Keratinocyte (primary cell): ENCODE measurements around the gene ATP6V0B. TPM values are rescaled to one million over a fixed set of nuclear protein-coding genes. Genes with fewer than 3 reads are reported as not detected.

Experiments used
- DNase-seq: peaks from one replicate; pipeline ENCODE4 v3.0.0-alpha.2; 2011; ENCODE audit warnings: low read depth, missing footprints, low spot score
- FAIRE-seq: peaks from 2 replicates; lab custom pipeline; 2011; peaks lifted over from hg19 to GRCh38; lab: Jason Lieb, UNC
- H2AFZ ChIP-seq: 2 replicates; pipeline ENCODE4 v1.6.0; 2012; ENCODE audit warnings: low read length, control low read depth, inconsistent platforms; ENCODE audit not compliant: control insufficient read depth
- H3K27ac ChIP-seq: 2 replicates; pipeline ENCODE4 v1.5.1; 2011; ENCODE audit warnings: low read length; ENCODE audit not compliant: control insufficient read depth, insufficient read depth
- H3K27me3 ChIP-seq: 3 replicates; pipeline ENCODE4 v1.6.0; 2011; ENCODE audit warnings: low read length; ENCODE audit not compliant: control insufficient read depth, insufficient read depth; ENCODE audit errors: extremely low read depth
- H3K36me3 ChIP-seq, 2 experiments: 2 replicates in 1 of 2; 3 replicates in 1 of 2; pipeline ENCODE4 v1.5.1; 2011; ENCODE audit warnings: low read length in 2 of 2, mild to moderate bottlenecking in 1 of 2; ENCODE audit not compliant: control insufficient read depth in 2 of 2, insufficient read depth in 2 of 2; ENCODE audit errors: extremely low read depth in 1 of 2
- H3K4me1 ChIP-seq: 3 replicates; pipeline ENCODE4 v1.5.1; 2011; ENCODE audit warnings: low read length; ENCODE audit not compliant: control insufficient read depth, insufficient read depth; ENCODE audit errors: extremely low read depth
- H3K4me2 ChIP-seq: 3 replicates; pipeline ENCODE4 v1.6.0; 2011; ENCODE audit warnings: low read depth, low read length; ENCODE audit not compliant: control insufficient read depth, insufficient read depth; ENCODE audit errors: extremely low read depth
- H3K4me3 ChIP-seq, 3 experiments: fragments of 200-600 bp in 1 of 3; sonication (generic) in 1 of 3; 2 replicates in 2 of 3; 3 replicates in 1 of 3; pipeline ENCODE4 v1.5.1; 2011 to 2016; ENCODE audit warnings: low read length in 3 of 3, mild to moderate bottlenecking in 3 of 3, control low read depth in 2 of 3, inconsistent platforms in 1 of 3, low read depth in 1 of 3, mixed read lengths in 1 of 3, mixed run types in 1 of 3, moderate library complexity in 1 of 3; ENCODE audit not compliant: control insufficient read depth in 2 of 3, insufficient read depth in 2 of 3; ENCODE audit errors: extremely low read depth in 1 of 3
- H3K79me2 ChIP-seq: 2 replicates; pipeline ENCODE4 v1.6.0; 2012; ENCODE audit warnings: low read length; ENCODE audit not compliant: control insufficient read depth, insufficient read depth
- H3K9ac ChIP-seq: 3 replicates; pipeline ENCODE4 v1.6.0; 2011; ENCODE audit warnings: low read length; ENCODE audit not compliant: control insufficient read depth, insufficient read depth; ENCODE audit errors: extremely low read depth
- H3K9me1 ChIP-seq: 3 replicates; pipeline ENCODE4 v1.6.0; 2011; ENCODE audit warnings: low read length; ENCODE audit not compliant: control insufficient read depth, insufficient read depth; ENCODE audit errors: extremely low read depth
- H3K9me3 ChIP-seq: 2 replicates; pipeline ENCODE4 v1.5.1; 2012; ENCODE audit warnings: low read depth, low read length; ENCODE audit not compliant: control insufficient read depth
- H4K20me1 ChIP-seq: 3 replicates; pipeline ENCODE4 v1.6.0; 2011; ENCODE audit warnings: low read length; ENCODE audit not compliant: control insufficient read depth, insufficient read depth; ENCODE audit errors: extremely low read depth
- CTCF ChIP-seq, 3 experiments: IDR thresholded peaks in 1 of 3; conservative IDR thresholded peaks in 1 of 3; optimal IDR thresholded peaks in 1 of 3; 2 replicates in 2 of 3; 3 replicates in 1 of 3; pipeline versions ENCODE3 to v1.5.1; 2011; ENCODE audit warnings: low read length in 3 of 3, mild to moderate bottlenecking in 3 of 3, moderate library complexity in 2 of 3, control low read depth in 1 of 3, inconsistent platforms in 1 of 3; ENCODE audit not compliant: insufficient read depth in 2 of 3; ENCODE audit errors: extremely low read depth in 1 of 3
- EZH2 ChIP-seq: IDR thresholded peaks from one replicate; pipeline ENCODE4 v1.6.1; 2012; ENCODE audit warnings: inconsistent platforms, mild to moderate bottlenecking, low read length, moderate library complexity
- dilution Hi-C: fragments of 300-500 bp; cut with MboI; formaldehyde crosslinking; loops from one replicate; pipeline ENCODE4 v1.7.0; 2020; ENCODE audit warnings: low sequenced_read_pairs; ENCODE audit not compliant: extremely low pct_ligation_motif_present
- polyA plus RNA-seq, 5 experiments: library from polyadenylated mRNA; depleted of rRNA in 3 of 5; stranded (reverse) in 3 of 5; stranded (forward) in 1 of 5; unstranded in 1 of 5; fragments of >200 nt; gene quantifications; 1 replicate in 1 of 5; 2 replicates in 3 of 5; 3 replicates in 1 of 5; pipeline versions ENCODE4 v1.2.1 to v1.2.3, GENCODE V29; 2011 to 2012; ENCODE audit warnings: missing spikeins in 2 of 5, low read depth in 1 of 5, low replicate concordance in 1 of 5

The ATP6V0B gene
- polyA plus RNA-seq, 1 donor (not counting 4 experiments of a cell fraction or from before 2014, with no cell fraction given): 195 TPM

- TF ChIP-seq EZH2 (no peak), CTCF (optimal IDR thresholded peaks at IDR 0.05 in 1 of 3, IDR thresholded peaks at IDR 0.05 in 1 of 3, conservative IDR thresholded peaks at IDR 0.05 in 1 of 3; ENCODE audit: extremely low read depth in 1 of 3, insufficient read depth in 2 of 3, low read length in 3 of 3) (peak in 1 of 3 experiments; percentile 19)
- Histone ChIP-seq H3K9me1 (peaks cover 5% of the 10 kb centered on the region), H3K27me3 (no peaks in the 10 kb centered on the region), H3K9ac (peak within 1 kb of the TSS; percentile 87), H3K4me1 (peaks cover 16% of the 10 kb centered on the region), H3K79me2 (peaks cover 19% of the 10 kb centered on the region), H3K4me3 (peak within 1 kb of the TSS; percentile 91 to 98 (median 97)), H3K4me2 (peak within 1 kb of the TSS; percentile 85), H4K20me1 (no peaks in the 10 kb centered on the region), H3K27ac (peak within 1 kb of the TSS; percentile 68), H3K9me3 (no peaks in the 10 kb centered on the region), H3K36me3 (peaks cover 21 to 30% of the 10 kb centered on the region in 2 experiments), H2AFZ (peak within 1 kb of the TSS; percentile 90)
- FAIRE-seq: peak; percentile 95
- DNase-seq: no peak
- dilution Hi-C loops: no loop called here
Measured at GRCh38 chr1:43969746-43970466, 4.9 kb upstream of the ATP6V0B start, which contains the start of gene DPH2. Gene DPH2 (plus strand): TSS chr1:43970010. CDS start chr1:43970176, 166 bp downstream.

GRCh38 chr1:43970502-43970901 lies 4.3 kb upstream of the ATP6V0B start:
- Histone ChIP-seq H3K27ac (peak overlapping the region; percentile 68), H3K9me3 (no peaks in the 10 kb centered on the region), H2AFZ (no peak overlapping the region), H3K9me1 (peaks cover 5% of the 10 kb centered on the region), H3K9ac (peak overlapping the region; percentile 87), H3K79me2 (peaks cover 24% of the 10 kb centered on the region), H3K4me3 (peak overlapping the region; percentile 91 to 98 (median 97)), H3K4me2 (peak overlapping the region; percentile 85), H3K36me3 (peaks cover 20 to 30% of the 10 kb centered on the region in 2 experiments), H4K20me1 (no peaks in the 10 kb centered on the region), H3K27me3 (no peaks in the 10 kb centered on the region), H3K4me1 (peaks cover 16% of the 10 kb centered on the region)
- no peak for FAIRE-seq
- no peak for DNase-seq
- no peak for TF ChIP-seq EZH2
- no peak for TF ChIP-seq CTCF (optimal IDR thresholded peaks at IDR 0.05 in 1 of 3, IDR thresholded peaks at IDR 0.05 in 1 of 3, conservative IDR thresholded peaks at IDR 0.05 in 1 of 3; ENCODE audit: extremely low read depth in 1 of 3, insufficient read depth in 2 of 3, low read length in 3 of 3)
- dilution Hi-C loops: no loop called here
